Esophagus muscularis mucosa (tissue), 3 donors: ENCODE measurements around the gene SPDYA.

Source experiments
- CTCF ChIP-seq, 3 experiments: fragments of 200-600 bp in 2 of 3; fragments of 450-650 bp in 1 of 3; sonication (generic) in 2 of 3; IDR thresholded peaks; one replicate each; pipeline ENCODE4 v1.5.1; 2017 to 2019; ENCODE audit warnings: antibody characterized with exemption in 3 of 3, mild to moderate bottlenecking in 2 of 3, moderate library complexity in 1 of 3
- POLR2AphosphoS5 ChIP-seq, 2 donors: sonication (generic); formaldehyde crosslinking; IDR thresholded peaks; one replicate each; pipeline ENCODE4 v1.6.1; 2017; ENCODE audit warnings: antibody characterized with exemption in 2 of 2

DNA sequence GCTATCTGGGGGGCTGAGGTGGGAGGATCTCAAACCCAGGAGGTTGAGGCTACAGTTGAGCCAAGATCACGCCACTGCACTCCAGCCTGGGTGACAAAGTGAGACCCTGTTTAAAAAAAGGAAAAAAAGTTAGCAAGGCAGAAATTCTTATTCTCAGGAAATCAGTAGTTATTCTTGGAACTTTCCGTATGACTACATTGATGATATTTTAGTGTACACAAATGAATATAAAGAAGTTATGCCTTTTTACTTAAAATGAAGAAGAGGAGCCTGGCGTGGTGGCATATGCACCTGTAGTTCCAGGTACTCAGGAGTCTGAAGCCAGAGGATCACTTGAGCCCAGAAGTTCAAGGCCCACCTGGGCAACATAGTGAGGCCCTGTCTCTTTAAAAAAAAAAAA, 7.4 kb downstream of the SPDYA start:
- no peak for TF ChIP-seq CTCF (IDR thresholded peaks at IDR 0.05)
- TF ChIP-seq POLR2AphosphoS5 (IDR thresholded peaks at IDR 0.05) = no peak
